VCaP (cell line): ENCODE results near the gene ARAP1.

ENCODE experiments used
- H3K27ac ChIP-seq: fragments of 450-650 bp; 2 replicates; pipeline ENCODE4 v1.5.1; 2017
- CTCF ChIP-seq: fragments of 450-650 bp; conservative IDR thresholded peaks from 2 replicates; pipeline ENCODE4 v1.5.1; 2017; ENCODE audit warnings: mild to moderate bottlenecking, moderate library complexity

Gene ARAP1

GRCh38 chr11:72773696-72774095, 21.5 kb upstream of the ARAP1 start:
- H3K27ac ChIP-seq, result no peak overlapping the region
- TF ChIP-seq CTCF, result no peak

GRCh38 chr11:72773291-72773690, 21.1 kb upstream of the ARAP1 start:
- no peak for TF ChIP-seq CTCF

GRCh38 chr11:72772059-72772458, 19.9 kb upstream of the ARAP1 start:
- TF ChIP-seq CTCF, result no peak
- no peak overlapping the region for H3K27ac ChIP-seq

More at GRCh38 chr11:72773291-72773690, 21.1 kb upstream of the ARAP1 start:
- no peak overlapping the region for H3K27ac ChIP-seq

- H3K27ac ChIP-seq, result no peak overlapping the region
- no peak for TF ChIP-seq CTCF
Observed at GRCh38 chr11:72771507-72771906, 19.3 kb upstream of the ARAP1 start.

GRCh38 chr11:72770799-72771198, 18.6 kb upstream of the ARAP1 start:
- H3K27ac ChIP-seq, result no peak overlapping the region
- TF ChIP-seq CTCF, result no peak

GRCh38 chr11:72769680-72770079, 17.5 kb upstream of the ARAP1 start:
- no peak for TF ChIP-seq CTCF
- no peak overlapping the region for H3K27ac ChIP-seq

GRCh38 chr11:72768581-72768980, 16.4 kb upstream of the ARAP1 start:
- TF ChIP-seq CTCF, result no peak
- H3K27ac ChIP-seq, result no peak overlapping the region
